Measurements from ENCODE around the gene CCDC74B.
"Not testable (repeated sequence)": the region's sequence is repeated elsewhere in the genome, so short reads cannot be mapped to it uniquely, and the experiment has no call there.

CCDC74B gene

DNA sequence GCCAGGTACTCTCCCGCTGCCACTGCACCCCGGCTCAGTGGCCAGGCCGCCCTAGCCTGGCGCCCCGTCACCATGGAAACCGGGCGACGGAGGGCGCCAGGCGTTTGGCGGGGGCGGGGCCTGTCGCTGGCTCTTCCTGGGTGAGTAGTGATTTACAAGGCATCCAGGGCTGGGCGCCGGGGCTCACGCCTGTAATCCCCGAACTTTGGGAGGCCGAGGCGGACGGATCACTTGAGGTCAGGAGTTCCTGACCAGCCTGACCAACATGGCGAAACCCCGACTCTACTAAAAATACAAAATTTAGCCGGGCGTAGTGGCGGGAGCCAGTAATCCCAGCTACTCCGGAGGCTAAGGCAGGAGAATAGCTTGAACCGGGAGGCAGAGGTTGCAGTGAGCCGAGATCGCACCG is at the start of gene CCDC74B:
Gene CCDC74B, minus strand, starts transcription at position 107 of the 409 bp plus-strand sequence. CDS start 116 bp downstream, outside the sequence.
- DNase-seq (ENCODE audit: low read depth): peak; percentile 22

DNA sequence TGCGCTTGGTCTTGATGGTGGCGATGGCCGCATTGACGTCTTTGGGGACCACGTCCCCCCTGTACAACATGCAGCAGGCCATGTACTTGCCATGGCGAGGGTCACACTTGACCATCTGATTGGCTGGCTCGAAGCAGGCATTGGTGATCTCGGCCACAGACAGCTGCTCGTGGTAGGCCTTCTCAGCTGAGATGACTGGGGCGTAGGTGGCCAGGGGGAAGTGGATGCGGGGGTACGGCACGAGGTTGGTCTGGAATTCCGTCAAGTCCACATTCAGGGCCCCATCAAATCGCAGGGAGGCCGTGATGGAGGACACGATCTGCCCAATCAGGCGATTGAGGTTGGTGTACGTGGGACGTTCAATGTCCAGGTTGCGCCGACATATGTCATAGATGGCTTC is 48.9 kb upstream of the CCDC74B start:
- DNase-seq (ENCODE audit: low read depth): not testable (repeated sequence)

DNA sequence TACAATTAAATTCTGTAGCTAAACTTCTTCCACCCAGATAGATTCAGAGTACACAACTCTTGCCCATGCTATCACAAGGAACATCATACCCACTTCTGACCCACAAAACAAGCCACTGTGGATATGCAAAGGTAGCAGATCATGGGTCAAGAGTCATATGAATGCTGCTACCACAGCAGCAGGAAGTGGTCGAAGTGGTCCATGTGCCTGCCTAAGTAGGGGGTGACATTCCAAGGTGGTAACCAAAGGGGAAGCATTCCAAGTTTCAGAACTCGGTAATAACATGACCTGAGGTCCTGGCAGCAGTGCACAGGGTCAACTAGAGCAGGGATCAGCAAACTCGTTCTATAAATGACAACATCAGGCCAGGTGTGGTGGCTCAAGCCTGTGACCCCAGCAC is 47.5 kb upstream of the CCDC74B start:
- not testable (repeated sequence) for DNase-seq (ENCODE audit: low read depth)

DNA sequence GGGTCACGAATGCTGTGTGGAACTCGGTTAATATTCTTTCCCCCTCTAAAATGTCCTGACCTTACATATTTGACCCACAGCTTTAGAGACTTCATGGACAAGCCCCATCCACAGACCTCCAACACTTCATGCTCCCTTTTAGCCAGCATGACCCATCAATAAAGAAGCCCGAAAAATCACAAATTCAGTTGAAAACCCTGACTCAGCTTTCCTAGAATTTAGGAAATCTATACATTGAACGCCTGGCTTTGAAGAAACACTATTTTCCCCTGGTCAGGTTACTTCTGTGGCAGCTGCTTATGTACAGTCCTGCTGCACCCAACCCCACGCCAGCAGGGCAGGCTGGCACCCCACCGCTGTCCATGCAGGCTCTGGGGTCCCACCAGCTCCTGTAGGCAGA is 46.4 kb upstream of the CCDC74B start:
- not testable (repeated sequence) for DNase-seq (ENCODE audit: low read depth)

DNA sequence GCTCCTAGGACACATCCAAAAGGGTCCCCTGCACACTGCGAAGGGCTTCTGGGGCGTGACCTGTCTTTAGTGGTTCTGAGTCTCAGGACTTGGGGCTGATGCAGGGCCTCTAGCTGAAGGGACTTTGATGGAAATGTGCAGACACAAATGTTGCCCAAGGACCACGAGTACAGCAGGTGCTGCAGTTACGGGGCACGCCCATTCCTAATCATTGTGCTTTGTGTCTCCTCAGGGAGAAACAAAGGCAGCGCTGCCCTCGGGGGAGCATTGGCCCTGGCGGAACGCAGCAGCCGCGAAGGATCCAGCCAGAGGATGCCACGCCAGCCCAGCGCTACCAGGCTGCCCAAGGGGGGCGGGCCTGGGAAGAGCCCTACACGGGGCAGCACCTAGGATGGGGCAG is 45.3 kb upstream of the CCDC74B start:
- DNase-seq (ENCODE audit: low read depth): no peak

DNA sequence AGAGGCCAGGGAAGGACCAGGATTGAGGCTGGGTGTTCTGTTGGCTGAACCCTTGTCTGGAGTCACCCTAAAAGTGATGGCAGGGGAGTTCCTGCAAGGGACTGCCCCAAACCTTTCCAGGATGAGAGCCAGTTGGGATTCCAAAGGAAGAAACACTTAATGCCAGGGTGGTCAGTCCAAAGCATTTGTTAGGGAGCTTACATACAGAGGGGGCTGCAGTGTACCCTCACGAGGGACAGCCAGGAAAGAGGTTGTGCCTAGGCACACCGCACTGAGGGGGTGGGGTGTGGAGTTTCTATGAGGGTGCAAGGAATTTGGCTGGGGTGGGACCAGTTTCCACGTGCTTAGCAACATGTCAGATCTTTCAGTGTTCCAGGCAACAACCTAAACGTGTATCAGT is 44.0 kb upstream of the CCDC74B start:
- DNase-seq (ENCODE audit: low read depth): not testable (repeated sequence)

DNA sequence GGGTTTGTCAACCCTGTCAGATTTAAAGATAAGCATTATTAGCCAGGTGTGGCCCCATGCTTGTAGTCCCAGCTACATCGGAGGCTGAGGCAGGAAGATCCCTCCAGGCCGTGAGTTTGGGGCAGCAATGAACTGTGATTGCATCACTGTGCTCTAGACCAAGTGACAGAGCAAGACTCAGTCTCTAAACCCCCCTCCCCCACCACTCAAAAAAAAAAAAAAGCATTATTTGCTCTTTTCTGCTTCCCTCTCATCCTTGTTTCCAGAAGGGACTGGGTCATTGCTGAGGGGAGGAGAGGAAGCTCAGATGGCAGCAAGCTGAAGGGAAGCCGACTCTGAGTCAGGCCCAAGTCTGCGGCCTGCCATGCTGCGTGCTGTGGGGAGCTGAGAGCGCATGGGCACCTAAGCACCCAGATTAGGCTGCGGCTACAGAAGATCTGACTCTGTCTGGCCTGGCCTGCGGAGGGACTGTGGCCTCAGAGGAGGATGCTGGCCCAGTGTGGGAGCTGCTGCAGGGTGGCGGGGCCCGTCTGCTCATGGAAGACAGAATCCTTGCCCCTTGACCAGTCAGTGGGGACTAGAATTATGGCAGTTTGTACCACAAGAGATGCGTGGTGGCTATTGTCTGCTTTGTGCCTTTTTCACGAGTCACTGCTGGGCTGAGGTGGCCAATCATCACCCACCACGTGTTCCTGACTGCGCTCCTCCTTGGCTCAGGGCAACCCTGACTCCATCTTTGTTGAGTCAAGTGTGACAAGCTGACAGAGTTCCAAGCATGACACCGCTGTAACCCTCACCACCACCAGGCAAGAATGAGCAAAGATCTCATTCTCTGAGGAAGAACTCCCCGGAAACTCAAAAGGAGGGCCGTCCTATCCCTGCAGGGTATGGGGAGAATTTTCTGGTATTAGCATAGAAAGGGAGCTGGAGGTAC is 43.2 kb upstream of the CCDC74B start:
- DNase-seq (ENCODE audit: low read depth): not testable (repeated sequence)

DNA sequence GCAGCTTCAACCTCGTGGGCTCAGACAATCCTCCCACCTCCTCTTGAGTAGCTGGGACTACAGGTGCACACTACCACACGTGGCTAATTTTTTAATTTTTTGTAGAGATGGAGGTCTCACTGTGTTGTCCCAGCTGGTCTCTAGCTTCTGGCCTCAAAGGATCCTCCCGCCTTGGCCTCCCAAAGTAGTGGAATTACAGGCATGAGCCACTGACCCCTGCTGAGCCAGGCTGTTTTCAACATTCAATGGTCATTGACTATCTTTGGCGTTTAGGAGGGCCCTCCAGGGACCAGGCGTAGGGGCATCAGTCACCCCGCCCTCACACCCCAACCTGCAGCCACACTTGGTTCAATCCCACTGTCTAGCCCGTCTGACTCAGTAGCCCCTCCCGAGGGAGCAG is 42.4 kb upstream of the CCDC74B start:
- DNase-seq (ENCODE audit: low read depth): no peak

DNA sequence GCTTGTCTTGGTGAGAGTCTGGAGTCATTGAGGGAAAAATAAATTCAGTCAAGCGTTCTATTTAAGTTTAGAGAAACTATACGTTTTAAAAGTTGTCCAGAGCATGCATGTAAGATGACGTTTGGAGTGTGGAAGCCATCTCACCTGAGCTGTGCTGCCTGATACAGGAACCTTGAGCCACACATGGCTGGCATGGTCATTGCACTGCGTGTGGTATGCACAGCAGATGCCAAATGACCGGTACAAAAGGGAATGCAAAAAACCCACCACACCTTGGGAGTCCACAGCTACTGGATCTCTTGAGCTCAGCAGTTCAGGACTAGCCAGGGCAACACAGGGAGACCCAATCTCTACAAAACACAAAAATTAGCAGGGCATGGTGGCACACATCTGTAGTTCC is 41.5 kb upstream of the CCDC74B start:
- no peak for DNase-seq (ENCODE audit: low read depth)

DNA sequence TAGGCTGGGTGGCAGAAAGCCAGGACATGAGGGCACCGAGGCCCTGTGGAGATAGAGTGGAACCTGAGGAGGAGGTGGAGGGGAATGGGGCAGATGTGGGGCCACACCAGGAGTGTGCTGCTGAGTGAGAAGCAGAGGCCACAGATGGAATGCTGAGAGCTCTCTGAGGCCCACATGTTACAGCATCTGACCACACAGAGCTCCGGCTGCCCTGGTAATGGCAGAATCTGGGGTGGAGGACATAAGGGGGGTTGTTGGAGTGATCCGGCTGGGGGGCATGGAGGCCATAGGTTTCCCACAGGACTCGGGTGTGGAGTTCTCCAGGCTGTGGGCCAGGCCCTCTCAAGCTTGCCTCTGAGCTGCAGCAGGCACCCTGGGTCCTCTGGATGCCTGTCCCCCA is 41.0 kb upstream of the CCDC74B start:
- no peak for DNase-seq (ENCODE audit: low read depth)

DNA sequence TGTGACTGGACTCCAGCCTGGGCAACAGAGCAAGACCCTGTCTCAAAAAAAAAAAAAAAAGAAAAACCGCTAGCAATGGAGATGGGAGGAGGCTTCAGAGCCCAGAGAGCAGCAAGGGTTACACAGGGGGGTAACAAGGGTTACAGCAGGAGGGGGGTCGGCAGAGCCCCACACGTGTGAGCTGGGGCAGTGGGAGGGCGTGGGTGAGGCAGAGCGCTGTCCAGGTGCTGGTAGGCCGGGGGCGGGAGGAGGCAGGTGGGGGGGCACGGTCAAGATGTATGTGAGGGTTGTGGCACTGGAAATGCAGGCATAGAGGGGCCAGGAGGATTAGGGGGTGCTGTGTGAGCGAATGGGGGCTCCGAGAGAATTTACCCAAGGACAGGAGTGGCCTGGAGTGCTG is 40.5 kb upstream of the CCDC74B start:
- DNase-seq (ENCODE audit: low read depth): no peak

DNA sequence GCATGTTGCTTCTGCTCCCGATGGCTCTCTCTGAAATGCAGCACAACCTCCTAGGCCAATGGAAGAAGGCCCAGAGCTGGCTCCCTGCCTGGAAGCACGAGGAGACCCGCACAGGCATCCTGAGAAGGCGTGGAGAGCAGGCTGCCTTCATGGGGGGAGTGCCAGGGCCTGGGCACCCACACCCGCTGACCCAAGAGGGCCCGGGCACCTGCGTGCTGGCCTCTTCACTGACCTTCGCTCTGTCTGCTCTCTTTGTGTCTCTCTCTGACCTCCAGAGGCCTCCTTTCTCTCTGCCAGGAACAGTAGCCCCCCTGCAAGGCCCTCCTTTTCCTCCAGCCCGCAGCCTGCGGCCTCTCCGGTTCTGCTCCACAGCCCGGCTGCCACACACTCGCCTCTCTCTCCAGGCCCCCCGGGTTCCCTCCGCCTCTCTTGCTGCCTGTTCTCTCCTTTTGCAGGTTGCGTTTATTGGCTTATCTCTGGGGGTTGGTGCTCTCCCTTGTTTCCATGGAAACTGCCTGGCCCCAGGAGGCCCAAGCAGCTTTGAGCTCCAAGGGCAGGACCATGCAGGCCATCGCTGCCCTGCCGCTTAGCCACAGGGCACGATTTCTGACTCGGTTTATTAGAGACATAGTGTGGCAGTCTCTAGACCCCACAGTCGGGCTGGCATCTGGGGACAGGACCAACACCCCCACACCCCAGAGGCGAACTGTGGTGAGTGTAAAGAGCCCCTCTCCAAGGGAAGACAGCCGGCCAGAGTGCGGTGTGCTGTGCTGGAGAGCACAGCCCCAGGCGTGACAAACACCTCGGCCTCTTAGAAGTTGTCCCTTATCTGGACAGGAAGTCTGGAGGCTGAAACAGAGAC is 38.8 kb upstream of the CCDC74B start:
- DNase-seq (ENCODE audit: low read depth): no peak

DNA sequence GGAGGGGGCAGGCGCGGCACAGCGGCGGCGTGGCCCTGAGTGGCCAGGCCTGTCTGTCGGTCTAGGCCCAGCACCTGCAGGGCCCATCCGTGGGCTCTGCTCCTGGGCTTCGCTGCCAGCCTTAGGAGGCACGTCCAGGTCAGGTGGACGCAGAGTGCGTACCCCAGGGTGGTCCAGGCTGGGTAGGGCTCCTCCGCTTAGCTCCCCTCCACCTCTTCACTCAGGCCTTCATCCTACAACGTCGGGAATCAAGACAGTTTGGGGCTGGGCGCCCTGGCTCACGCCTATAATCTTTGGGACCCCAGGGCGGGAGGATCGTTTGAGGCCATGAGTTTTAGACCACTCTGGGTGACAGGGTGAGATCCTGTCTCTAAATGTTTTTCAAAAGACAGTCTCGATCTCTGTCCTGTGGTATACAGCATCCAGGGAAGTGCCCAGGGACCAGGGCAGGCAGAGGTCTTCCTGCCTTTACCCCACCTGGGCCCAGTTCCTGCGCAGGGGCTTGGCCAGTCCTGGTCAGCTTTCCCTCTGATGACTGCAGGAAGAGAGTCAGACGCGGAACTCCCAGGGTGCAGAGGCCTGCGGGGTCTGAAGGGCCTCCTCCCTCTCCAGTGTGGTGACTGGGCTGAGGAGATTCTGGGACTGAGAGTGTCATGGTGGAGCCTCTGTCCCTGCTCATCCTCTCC is 38.1 kb upstream of the CCDC74B start:
- not testable (repeated sequence) for DNase-seq (ENCODE audit: low read depth)

DNA sequence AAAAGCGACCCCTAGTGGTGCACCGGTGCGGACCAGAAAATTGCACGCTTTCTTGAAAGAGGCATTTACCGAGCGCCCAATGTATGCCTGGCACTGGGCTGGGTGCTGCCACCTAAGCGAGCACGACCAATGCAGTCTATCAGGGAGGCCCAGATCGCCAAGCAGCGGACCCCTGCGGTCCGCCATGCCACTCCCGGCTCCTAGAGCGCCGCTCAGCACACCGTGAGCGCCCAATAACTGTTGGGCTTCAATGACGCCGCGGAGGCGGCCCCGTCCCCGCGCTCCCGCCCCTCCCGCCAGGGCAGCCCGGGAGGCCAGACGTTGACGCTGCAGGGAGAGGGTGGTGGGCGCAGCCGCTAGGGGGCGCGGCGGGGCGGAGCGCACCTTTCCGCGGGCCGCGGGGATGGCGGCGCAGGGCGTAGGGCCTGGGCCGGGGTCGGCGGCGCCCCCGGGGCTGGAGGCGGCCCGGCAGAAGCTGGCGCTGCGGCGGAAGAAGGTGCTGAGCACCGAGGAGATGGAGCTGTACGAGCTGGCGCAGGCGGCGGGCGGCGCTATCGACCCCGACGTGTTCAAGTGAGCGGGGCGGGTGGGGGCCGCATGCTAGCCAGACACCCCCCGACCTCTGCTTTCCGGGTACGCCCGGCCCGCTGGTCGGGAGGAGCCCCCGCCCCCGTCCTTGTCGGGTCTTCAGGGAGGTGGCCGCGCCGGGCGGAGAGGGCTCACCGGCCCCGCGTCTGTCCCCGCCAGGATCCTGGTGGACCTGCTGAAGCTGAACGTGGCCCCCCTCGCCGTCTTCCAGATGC is 37.2 kb upstream of the CCDC74B start, which contains the start of gene MZT2B:
Gene MZT2B, plus strand, starts transcription at position 383 of the 803 bp plus-strand sequence. Its CDS starts 21 bp downstream, at position 404.
- DNase-seq (ENCODE audit: low read depth): peak; percentile 83

DNA sequence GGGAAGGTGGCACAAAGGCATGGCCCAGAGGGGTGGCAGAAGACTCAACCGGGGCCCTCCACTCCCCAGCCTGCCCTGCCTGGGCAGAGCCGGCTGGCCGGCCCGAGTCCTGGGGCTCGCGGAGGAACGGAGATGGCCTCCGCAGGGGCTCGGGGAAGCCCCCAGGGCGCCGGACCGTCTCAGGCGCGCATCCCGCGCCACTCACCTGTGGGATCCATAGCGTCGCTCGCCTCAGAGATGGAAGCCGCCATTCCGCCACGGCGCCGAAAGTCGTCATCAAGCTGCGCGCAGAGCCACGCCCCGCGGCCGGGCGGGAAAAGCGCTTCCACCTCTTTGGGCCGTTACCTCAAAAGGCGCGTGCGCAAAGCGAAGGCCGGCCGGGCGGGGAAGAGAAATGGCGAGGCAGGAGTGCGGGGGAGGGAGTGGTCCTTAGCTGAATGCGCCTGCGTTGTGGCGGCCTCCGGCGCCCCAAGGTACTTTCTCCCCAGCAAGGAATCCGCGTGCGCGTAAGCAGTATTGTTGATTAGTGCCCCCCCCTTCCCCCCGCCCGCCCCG is 36.5 kb upstream of the CCDC74B start, which contains the start of gene SMPD4:
Gene SMPD4, minus strand, starts transcription at position 278 of the 555 bp plus-strand sequence. CDS start 5,010 bp downstream, outside the sequence.
- peak; percentile 97 for DNase-seq (ENCODE audit: low read depth)

DNA sequence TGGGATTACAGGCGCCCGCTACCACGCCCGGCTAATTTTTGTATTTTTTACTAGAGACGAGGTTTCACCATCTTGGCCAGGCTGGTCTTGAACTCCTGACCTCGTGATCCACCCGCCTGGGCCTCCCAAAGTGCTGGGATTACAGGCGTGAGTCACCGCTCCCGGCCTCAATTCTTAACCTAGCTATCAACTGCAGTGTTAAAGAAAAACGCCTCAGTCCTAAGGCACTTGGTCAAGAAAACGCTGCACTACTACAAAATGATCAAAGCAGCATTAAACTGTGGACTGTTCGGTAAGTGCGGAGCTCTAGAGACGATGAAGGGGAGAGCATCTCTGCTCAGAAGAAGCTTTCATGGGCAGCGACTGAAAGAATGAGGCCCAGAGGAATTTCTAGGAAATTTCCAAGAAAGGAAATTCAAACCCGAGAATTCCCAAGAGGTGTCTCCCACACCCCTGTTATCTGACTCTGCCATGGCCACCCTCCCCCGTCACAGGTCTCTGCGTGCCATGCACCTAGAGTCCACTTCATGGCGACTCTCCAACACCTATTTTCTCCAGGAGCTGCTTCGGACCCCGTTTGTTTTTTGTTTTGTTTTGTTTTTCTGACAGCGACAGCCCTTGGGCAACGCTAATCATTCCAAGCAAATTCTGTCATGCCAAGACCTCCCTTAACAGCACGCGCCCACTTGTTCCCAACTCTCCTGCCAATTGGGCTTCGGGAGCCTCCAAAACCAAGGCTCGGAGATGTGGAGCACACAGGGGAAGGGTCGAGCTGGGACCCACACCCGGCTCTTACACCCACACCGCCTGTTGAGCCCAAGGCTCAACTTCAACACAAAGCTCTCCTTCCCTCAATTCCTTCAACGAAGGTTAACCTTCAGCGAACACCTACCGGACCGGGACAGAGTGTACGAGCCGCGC is 35.8 kb upstream of the CCDC74B start:
- not testable (repeated sequence) for DNase-seq (ENCODE audit: low read depth)

DNA sequence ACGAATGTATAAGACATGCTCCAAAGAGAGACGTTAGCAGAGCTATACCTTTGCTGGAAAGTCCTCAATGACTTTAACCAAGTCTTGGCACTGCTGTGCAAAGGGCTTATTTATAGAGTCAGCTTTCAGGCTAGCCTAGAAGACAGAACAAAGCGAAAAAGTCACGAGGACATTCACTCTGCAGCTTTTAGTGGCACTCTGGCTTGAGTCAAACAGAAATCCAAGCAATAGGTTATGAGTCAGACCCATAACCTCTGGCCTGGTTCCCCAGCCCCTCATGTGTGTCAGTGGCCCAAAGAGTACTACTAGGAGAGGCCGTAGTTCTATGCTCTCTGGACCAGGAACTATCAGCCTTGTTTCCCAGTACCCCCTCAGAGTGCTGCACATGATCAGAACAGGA is 30.0 kb upstream of the CCDC74B start:
- DNase-seq (ENCODE audit: low read depth): not testable (repeated sequence)

DNA sequence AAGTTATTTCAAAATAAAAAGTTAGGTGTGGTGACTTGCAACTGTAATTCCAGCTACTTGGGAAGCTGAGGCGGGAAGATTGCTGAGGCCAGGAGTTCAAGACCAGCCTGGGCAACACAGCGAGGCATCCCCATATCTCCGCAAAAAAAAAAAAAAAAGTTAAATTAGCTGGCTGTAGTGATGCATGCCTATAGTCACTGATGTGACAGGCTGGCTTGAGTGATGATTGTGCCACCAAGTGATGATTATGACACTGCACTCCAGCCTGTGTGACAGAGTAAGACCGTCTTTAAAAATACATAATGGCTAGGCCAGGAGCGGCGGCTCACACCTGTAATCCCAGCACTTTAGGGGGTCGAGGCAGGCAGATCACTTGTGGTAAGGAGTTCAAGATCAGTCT is 25.0 kb upstream of the CCDC74B start:
- DNase-seq (ENCODE audit: low read depth): no peak

DNA sequence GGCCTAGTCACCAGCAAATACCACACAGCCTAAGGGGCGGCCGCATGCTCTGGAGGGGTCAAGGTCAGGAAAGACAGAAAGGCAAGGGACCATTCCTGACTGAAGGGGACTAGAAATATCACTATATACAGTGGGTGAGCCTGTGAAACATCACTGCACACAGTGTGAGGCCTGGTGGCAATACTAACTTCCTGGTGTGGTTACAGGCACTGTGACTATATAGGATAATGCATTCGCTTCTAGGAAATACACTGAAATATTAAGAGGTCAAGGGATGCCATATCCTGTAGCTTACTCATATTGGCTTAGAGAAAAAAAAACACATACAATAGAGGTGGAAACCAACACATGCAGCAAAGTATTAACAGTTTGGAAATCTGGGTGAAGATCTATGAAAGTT is 24.3 kb upstream of the CCDC74B start:
- not testable (repeated sequence) for DNase-seq (ENCODE audit: low read depth)

DNA sequence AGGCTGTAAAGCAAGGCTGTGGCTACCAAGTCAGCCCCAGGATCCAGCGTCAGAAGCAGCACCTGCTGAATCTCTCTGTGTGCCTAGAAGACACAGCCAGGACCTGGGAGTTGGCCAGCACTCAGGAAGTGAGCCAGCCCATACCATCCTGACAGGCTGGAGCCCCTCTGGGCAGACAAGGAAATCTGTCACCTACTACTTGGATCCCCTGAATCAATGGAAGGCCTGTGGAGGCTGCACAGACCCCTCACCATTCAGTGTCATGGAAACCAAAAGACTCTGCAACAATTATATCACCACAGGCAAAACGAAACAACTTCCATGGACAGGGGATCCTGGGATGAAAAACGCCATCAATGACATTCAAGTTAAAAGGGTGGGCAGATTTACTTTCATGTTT is 21.7 kb upstream of the CCDC74B start:
- not testable (repeated sequence) for DNase-seq (ENCODE audit: low read depth)

All from activated gamma-delta T cell treated with anti-CD3 and anti-CD28 coated beads, Interleukin-2, amount 50 U/mL, for 16 hours (primary cell).